Epithelial cell of proximal tubule (primary cell): ENCODE measurements around the gene HSF5. TPM values are rescaled to one million over a fixed set of nuclear protein-coding genes. Genes with fewer than 3 reads are reported as not detected.

Source experiments
- DNase-seq: peaks from one replicate; pipeline ENCODE4 v3.0.0-alpha.2; 2011; ENCODE audit warnings: low read depth
- H3K4me3 ChIP-seq: 2 replicates; pipeline ENCODE4 v1.5.1; 2011; ENCODE audit warnings: low read depth, mild to moderate bottlenecking, low read length
- CTCF ChIP-seq: conservative IDR thresholded peaks from 2 replicates; pipeline ENCODE4 v1.5.1; 2012; ENCODE audit warnings: low read depth, mild to moderate bottlenecking, low read length
- total RNA-seq: library from RNA; depleted of rRNA; stranded (reverse); fragments of >200 nt; gene quantifications from 2 replicates; pipeline ENCODE4 v1.2.3, GENCODE V29; 2015

Gene HSF5
- total RNA-seq, 1 donor from 2014 or later, result 0.29 TPM

- no peak for TF ChIP-seq CTCF
- no peak overlapping the region for H3K4me3 ChIP-seq
- no peak for DNase-seq
Measured at GRCh38 chr17:58377093-58377601, 111.1 kb downstream of the HSF5 start.

DNA sequence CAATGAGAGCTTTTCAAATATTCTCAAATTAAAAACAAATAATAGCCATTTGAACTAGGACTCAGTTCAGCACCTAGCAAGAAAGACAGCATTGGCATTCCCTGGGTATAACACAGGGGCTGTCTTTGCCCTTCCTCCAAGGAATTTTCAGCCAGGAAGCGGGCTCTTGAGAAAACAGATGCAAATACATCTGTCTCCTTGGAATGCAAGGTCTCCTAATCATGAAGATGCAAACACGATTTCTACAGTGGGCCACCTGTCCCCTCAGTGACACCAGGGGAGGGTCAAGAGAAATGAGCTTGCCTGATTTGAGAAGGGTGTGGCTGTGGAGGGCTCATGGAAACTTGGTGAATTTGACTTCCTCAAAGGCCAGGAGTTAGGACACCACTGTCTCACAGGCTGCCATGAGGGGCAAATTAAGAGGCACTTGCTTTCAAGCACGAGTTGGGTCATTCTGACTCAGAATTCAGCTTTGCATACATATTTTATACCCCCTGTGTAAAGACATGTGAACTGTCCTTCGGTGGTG, 111.7 kb downstream of the HSF5 start:
- no peak for TF ChIP-seq CTCF
- no peak for DNase-seq
- no peak overlapping the region for H3K4me3 ChIP-seq

GRCh38 chr17:58375811-58376210, 112.4 kb downstream of the HSF5 start:
- no peak for TF ChIP-seq CTCF
- H3K4me3 ChIP-seq, result no peak overlapping the region
- no peak for DNase-seq

DNA sequence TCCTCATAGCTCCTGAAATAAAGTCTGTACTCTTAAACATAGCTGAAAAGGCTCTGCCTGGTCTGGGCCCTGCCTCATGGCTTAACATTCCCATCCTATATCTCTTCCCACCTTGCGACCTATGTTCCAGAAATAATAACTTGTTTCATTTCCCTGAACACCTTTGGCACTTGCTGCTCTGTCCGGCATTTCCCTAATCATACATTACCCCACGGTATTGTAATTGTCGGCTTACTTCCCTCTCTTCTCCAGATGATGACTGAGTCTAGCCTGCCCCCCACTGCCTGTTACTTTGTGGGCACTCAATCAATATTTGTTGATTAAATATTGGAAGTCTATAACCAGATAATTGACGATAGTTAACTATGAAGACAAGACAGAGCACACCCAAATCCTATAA, 113.0 kb downstream of the HSF5 start:
- no peak for DNase-seq
- no peak overlapping the region for H3K4me3 ChIP-seq
- no peak for TF ChIP-seq CTCF

DNA sequence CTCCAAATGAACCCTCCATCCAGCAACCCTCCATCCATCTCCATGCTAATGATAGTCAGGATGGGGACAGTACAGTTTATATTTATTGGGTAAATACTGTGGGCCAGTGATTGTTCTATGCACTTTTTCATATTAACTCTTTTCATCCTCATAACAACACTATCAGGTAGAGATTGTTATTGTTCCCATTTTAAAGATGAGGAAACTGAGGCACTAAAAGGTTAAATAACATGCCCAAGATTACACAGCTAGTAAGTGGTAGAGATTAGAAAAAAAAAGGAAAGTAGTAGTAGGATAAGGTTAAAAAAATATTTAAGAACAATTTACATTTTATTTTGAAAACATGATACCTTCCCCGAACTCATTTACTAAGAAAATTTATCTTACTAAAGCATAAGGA, 114.3 kb downstream of the HSF5 start:
- H3K4me3 ChIP-seq, result no peak overlapping the region
- no peak for DNase-seq
- no peak for TF ChIP-seq CTCF

DNA sequence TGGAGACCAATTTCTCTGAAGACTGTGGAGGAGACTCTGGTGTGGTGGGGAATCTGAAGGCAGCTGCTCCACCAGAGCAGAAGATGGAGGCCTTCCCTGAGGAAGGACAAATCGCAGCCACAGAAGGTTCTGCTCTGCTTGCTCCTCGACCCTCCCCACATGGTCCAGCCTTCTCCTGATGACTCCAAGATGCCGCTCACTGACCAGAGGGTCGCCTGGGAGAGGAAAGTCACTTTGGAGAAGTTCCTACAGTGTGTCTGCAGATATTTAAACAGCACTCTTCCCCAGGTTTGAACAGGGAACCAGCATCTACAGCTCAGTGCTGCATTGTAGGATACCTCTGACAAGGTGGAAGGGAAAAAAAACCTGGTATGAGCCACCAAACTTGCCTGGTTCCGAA, 115.2 kb downstream of the HSF5 start:
- TF ChIP-seq CTCF, result no peak

DNA sequence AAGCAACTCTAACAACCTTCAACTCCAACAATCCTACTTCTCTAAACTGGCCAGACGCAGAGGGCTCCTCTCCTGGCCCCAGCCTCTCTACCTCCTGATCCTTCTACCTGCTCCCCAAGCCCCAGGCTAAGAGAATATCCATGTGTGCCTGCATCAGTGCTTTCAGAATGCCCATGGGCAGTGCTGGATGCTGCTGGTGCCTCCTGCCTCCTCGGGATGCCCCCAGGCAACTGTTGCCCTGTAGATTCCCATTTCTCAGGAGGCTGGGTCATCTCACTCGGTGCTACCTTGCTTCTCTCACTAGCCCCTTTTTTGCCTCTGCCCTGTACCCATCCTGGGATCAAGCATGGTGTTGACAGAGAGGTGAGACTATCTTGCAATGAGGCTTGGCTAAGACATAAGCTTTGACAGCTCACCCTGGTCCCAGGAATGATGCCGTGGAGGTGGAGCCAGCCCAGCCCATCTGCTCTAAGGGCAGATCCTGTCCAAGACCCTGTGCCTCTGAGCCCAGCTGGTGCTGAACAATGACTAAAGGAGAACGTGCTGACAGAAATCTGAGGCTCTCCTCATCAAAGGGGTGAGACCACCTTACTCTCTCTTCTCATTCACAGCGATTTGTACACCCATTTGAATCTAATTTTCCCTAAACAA, 116.8 kb downstream of the HSF5 start:
- H3K4me3 ChIP-seq, result no peak overlapping the region
- DNase-seq, result no peak
- no peak for TF ChIP-seq CTCF

More for the DNA sequence above, 115.2 kb downstream of the HSF5 start:
- DNase-seq, result no peak
- H3K4me3 ChIP-seq, result no peak overlapping the region
